ENCODE data around the gene TENM4. TPM values are rescaled to one million over a fixed set of nuclear protein-coding genes. Genes with fewer than 3 reads are reported as not detected.

TENM4 gene
- total RNA-seq, 4 donors from 2014 or later: 1.1 to 2.7 (median 2.0) TPM

- no peak for DNase-seq
- Histone ChIP-seq H3K36me3 (no peaks in the 10 kb centered on the region), H3K9me3 (no peaks in the 10 kb centered on the region), H3K27ac (no peak overlapping the region), H3K4me1 (no peaks in the 10 kb centered on the region), H3K27me3 (no peaks in the 10 kb centered on the region), H3K4me3 (no peak overlapping the region)
- TF ChIP-seq, protein P1, sequence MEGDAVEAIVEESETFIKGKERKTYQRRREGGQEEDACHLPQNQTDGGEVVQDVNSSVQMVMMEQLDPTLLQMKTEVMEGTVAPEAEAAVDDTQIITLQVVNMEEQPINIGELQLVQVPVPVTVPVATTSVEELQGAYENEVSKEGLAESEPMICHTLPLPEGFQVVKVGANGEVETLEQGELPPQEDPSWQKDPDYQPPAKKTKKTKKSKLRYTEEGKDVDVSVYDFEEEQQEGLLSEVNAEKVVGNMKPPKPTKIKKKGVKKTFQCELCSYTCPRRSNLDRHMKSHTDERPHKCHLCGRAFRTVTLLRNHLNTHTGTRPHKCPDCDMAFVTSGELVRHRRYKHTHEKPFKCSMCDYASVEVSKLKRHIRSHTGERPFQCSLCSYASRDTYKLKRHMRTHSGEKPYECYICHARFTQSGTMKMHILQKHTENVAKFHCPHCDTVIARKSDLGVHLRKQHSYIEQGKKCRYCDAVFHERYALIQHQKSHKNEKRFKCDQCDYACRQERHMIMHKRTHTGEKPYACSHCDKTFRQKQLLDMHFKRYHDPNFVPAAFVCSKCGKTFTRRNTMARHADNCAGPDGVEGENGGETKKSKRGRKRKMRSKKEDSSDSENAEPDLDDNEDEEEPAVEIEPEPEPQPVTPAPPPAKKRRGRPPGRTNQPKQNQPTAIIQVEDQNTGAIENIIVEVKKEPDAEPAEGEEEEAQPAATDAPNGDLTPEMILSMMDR (IDR thresholded peaks at IDR 0.05): no peak
- no peak for TF ChIP-seq POLR2A (IDR thresholded peaks at IDR 0.05)
Measured at GRCh38 chr11:78965432-78965831, 475.4 kb downstream of the TENM4 start.

- TF ChIP-seq, protein P1 (IDR thresholded peaks at IDR 0.05): no peak
- no peak for TF ChIP-seq POLR2A (IDR thresholded peaks at IDR 0.05)
- H3K4me3 ChIP-seq: no peak overlapping the region
- H3K36me3 ChIP-seq: no peaks in the 10 kb centered on the region
- no peaks in the 10 kb centered on the region for H3K4me1 ChIP-seq
- no peak overlapping the region for H3K27ac ChIP-seq
- H3K9me3 ChIP-seq: no peaks in the 10 kb centered on the region
- DNase-seq: no peak
- H3K27me3 ChIP-seq: no peaks in the 10 kb centered on the region
Measured at GRCh38 chr11:78961937-78962701, 478.7 kb downstream of the TENM4 start.

DNA sequence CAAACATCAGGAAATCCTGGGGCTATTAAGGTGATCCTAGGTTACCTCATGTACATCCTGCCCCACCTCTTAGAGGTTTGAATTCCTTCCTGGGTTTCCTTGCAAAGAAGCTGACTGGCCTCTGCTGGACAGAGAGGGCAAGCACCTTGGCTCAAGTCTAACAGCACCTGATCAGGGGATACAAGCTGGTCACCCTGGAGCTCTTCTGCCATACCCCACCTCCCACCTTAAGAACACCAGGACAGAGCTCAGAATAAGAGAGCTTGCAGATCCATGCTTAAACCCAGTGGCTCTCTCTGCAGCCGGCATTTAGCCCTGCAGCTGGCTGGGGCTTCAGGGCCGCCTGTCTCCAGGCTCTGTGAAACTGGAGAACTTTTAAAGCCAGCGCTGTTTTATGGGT lies 479.6 kb downstream of the TENM4 start:
- H3K27me3 ChIP-seq: no peaks in the 10 kb centered on the region
- no peaks in the 10 kb centered on the region for H3K9me3 ChIP-seq
- H3K4me3 ChIP-seq: no peak overlapping the region
- H3K27ac ChIP-seq: no peak overlapping the region
- no peaks in the 10 kb centered on the region for H3K36me3 ChIP-seq
- DNase-seq: no peak
- no peaks in the 10 kb centered on the region for H3K4me1 ChIP-seq
- TF ChIP-seq POLR2A (IDR thresholded peaks at IDR 0.05): no peak
- TF ChIP-seq, protein P1 (IDR thresholded peaks at IDR 0.05): peak in 3 of 6 experiments; percentile 45 to 51 (median 46)

GRCh38 chr11:78958444-78958843 lies 482.4 kb downstream of the TENM4 start:
- DNase-seq: no peak
- Histone ChIP-seq H3K27me3 (no peaks in the 10 kb centered on the region), H3K27ac (no peak overlapping the region), H3K4me1 (no peaks in the 10 kb centered on the region), H3K9me3 (no peaks in the 10 kb centered on the region), H3K4me3 (no peak overlapping the region), H3K36me3 (no peaks in the 10 kb centered on the region)
- TF ChIP-seq, protein P1 (IDR thresholded peaks at IDR 0.05): no peak
- TF ChIP-seq POLR2A (IDR thresholded peaks at IDR 0.05): no peak

DNA sequence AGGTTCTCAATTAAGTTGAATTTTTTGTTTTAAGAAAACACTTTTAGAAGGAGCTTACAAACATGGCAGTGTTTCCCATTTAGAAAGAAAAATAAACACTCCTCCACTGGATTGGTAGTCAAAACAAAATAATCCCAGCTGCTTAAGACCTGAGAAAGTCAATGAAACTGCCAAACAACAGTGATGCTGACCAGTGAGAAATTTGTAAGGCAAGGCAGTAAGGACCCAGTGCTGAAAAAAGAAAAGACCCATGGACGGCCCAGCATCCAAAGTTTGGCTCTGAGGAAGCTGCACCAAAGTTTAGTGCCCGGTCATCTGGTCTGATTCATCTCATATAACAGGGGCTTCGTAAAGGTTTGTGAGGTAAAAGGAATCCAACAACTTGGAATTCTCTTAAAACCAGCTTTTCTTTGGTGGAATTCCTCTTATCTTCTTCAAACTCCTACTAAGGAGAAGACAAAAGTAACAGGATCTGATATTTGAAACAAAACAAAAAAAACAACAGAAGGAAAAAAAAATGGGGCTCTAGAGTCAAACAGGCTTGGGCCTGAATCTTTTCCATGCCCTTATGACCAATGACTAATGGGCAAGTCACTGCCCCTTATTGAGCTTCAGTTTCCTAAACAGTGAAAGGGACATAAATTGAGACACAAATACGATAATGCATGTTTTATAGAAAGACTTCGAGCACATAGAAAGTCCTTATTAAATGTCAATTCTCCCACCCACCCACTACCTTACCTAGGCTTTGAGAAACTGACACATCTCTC lies 483.2 kb downstream of the TENM4 start:
- H3K9me3 ChIP-seq: no peaks in the 10 kb centered on the region
- no peaks in the 10 kb centered on the region for H3K27me3 ChIP-seq
- H3K4me3 ChIP-seq: no peak overlapping the region
- H3K27ac ChIP-seq: no peak overlapping the region
- no peak for DNase-seq
- H3K4me1 ChIP-seq: no peaks in the 10 kb centered on the region
- no peak for TF ChIP-seq POLR2A (IDR thresholded peaks at IDR 0.05)
- TF ChIP-seq, protein P1 (IDR thresholded peaks at IDR 0.05): no peak
- no peaks in the 10 kb centered on the region for H3K36me3 ChIP-seq

Data from Peyer's patch (tissue), 4 donors.